ENCODE measurements around the gene OR2Z1. TPM values are rescaled to one million over a fixed set of nuclear protein-coding genes. Genes with fewer than 3 reads are reported as not detected.

The OR2Z1 gene
- total and polyA plus RNA-seq, 2 donors from 2014 or later: not detected

DNA sequence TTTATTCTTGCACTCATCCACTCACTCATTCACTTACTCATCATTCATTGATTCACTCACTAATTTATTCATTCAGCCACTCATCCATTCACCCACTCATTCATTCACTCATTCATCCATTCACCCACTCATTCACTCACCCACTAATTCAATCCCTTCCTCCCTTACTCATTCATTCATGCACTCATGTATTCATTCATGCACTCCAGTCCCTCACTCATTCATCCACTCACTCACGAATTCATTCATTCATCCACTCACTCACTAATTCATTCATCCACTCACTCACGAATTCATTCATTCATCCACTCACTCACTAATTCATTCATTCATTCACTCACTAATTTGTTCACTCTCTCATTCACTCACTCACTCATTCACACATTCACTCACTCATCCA, 39.0 kb upstream of the OR2Z1 start:
- H3K36me3 ChIP-seq (ENCODE audit: control insufficient read depth in 2 of 3, insufficient read depth in 3 of 3, low read length in 3 of 3): no peaks in the 10 kb centered on the region
- H3K4me1 ChIP-seq (ENCODE audit: control insufficient read depth in 2 of 3, insufficient read depth in 2 of 3, low read depth in 1 of 3, low read length in 3 of 3): no peaks in the 10 kb centered on the region
- no peak overlapping the region for H3K27ac ChIP-seq (ENCODE audit: low read depth in 2 of 2, low read length in 2 of 2)
- H3K4me3 ChIP-seq (ENCODE audit: low read length in 3 of 3): no peak overlapping the region
- no peak overlapping the region for H3K9ac ChIP-seq (ENCODE audit: low read length in 3 of 3)
- DNase-seq (no peak), FAIRE-seq (no peak)
- H3K9me3 ChIP-seq (ENCODE audit: control insufficient read depth in 2 of 3, insufficient read depth in 1 of 3, low read length in 3 of 3): peaks cover 0 to 5% (median 0%) of the 10 kb centered on the region in 3 donors
- no peaks in the 10 kb centered on the region for H3K27me3 ChIP-seq (ENCODE audit: control insufficient read depth, insufficient read depth, low read length)
- intact Hi-C loops (cut with DNase I): no loop called here
- TF ChIP-seq, protein P1, sequence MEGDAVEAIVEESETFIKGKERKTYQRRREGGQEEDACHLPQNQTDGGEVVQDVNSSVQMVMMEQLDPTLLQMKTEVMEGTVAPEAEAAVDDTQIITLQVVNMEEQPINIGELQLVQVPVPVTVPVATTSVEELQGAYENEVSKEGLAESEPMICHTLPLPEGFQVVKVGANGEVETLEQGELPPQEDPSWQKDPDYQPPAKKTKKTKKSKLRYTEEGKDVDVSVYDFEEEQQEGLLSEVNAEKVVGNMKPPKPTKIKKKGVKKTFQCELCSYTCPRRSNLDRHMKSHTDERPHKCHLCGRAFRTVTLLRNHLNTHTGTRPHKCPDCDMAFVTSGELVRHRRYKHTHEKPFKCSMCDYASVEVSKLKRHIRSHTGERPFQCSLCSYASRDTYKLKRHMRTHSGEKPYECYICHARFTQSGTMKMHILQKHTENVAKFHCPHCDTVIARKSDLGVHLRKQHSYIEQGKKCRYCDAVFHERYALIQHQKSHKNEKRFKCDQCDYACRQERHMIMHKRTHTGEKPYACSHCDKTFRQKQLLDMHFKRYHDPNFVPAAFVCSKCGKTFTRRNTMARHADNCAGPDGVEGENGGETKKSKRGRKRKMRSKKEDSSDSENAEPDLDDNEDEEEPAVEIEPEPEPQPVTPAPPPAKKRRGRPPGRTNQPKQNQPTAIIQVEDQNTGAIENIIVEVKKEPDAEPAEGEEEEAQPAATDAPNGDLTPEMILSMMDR (IDR thresholded peaks at IDR 0.05; ENCODE audit: borderline replicate concordance, extremely low read depth, insufficient read depth): no peak

DNA sequence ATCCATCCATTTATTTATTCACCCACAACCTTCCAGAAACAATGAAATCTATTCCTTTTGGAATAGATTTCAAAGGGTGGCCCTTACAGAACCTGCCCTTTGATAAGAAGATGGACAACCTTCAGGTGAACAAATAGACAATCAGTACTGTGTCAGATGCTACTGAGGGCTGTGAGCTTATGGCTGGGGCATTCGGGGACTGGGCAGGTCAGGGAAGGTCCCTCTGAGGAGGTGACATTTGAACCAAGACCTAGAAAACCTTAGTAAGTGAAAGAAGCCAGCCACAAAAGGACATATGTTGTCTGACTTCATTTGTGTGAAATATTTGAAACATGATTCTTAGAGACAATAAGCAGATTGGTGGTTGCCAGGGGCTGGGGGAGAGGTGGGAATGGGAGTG, 38.5 kb upstream of the OR2Z1 start:
- Histone ChIP-seq H3K4me3 (ENCODE audit: low read length in 3 of 3) (no peak overlapping the region), H3K27ac (ENCODE audit: low read depth in 2 of 2, low read length in 2 of 2) (no peak overlapping the region), H3K27me3 (ENCODE audit: control insufficient read depth, insufficient read depth, low read length) (no peaks in the 10 kb centered on the region), H3K9ac (ENCODE audit: low read length in 3 of 3) (no peak overlapping the region), H3K36me3 (ENCODE audit: control insufficient read depth in 2 of 3, insufficient read depth in 3 of 3, low read length in 3 of 3) (no peaks in the 10 kb centered on the region), H3K4me1 (ENCODE audit: control insufficient read depth in 2 of 3, insufficient read depth in 2 of 3, low read depth in 1 of 3, low read length in 3 of 3) (no peaks in the 10 kb centered on the region), H3K9me3 (ENCODE audit: control insufficient read depth in 2 of 3, insufficient read depth in 1 of 3, low read length in 3 of 3) (peaks cover 0 to 5% (median 0%) of the 10 kb centered on the region in 3 donors)
- intact Hi-C loops (cut with DNase I): no loop called here
- TF ChIP-seq, protein P1 (IDR thresholded peaks at IDR 0.05; ENCODE audit: borderline replicate concordance, extremely low read depth, insufficient read depth): no peak
- FAIRE-seq (no peak), DNase-seq (no peak)

DNA sequence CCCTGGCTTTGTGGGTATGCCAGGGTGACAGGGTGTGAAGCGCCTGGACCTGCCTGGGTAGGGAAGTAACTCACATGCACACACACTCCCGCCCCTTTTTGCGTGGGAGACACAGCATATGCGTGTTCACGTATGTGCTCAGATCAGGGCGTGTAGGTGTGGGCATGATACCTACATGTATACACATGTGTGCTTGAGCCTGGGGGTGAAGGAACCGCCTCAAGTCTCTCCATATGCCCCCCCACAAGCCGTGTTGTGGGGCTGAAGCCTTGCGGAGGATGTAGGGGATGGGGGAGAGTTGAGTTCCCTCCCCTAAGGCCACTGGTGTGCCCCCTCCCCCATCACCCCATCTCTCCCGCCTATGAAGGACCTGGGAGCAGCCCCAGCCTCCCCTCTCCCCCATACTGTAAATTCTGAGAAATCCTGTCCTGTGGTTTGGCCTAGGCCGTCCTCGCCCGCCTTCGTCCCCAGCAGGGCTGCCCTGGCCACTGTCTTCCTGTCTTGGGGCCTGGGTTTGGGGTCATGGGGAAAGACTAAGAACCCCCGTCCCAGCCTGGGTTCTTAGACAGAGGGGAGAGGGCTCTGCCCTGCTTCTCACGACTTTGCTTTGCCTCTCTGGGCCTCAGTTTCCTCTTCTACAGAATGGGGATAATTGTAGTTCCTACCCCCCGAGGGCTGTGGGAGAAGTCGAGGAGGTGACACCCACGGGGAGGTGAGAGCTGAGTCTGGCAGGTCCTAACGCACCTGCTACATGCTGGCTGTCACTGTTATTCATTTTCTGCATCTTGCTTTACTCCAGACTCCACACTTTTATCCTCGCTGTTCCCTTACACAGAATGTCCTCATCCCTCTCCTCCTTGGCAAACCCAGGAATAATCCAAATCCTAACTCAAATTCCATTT, 37.2 kb upstream of the OR2Z1 start:
- H3K4me3 ChIP-seq (ENCODE audit: low read length in 3 of 3): no peak overlapping the region
- peaks cover 0 to 5% (median 0%) of the 10 kb centered on the region in 3 donors for H3K9me3 ChIP-seq (ENCODE audit: control insufficient read depth in 2 of 3, insufficient read depth in 1 of 3, low read length in 3 of 3)
- TF ChIP-seq, protein P1 (IDR thresholded peaks at IDR 0.05; ENCODE audit: borderline replicate concordance, extremely low read depth, insufficient read depth): no peak
- DNase-seq: no peak
- no peaks in the 10 kb centered on the region for H3K36me3 ChIP-seq (ENCODE audit: control insufficient read depth in 2 of 3, insufficient read depth in 3 of 3, low read length in 3 of 3)
- intact Hi-C loops (cut with DNase I): no loop called here
- no peak overlapping the region for H3K9ac ChIP-seq (ENCODE audit: low read length in 3 of 3)
- H3K27ac ChIP-seq (ENCODE audit: low read depth in 2 of 2, low read length in 2 of 2): no peak overlapping the region
- no peaks in the 10 kb centered on the region for H3K4me1 ChIP-seq (ENCODE audit: control insufficient read depth in 2 of 3, insufficient read depth in 2 of 3, low read depth in 1 of 3, low read length in 3 of 3)
- H3K27me3 ChIP-seq (ENCODE audit: control insufficient read depth, insufficient read depth, low read length): no peaks in the 10 kb centered on the region
- FAIRE-seq: no peak

Measured in kidney (tissue), 14 donors.